ENCODE data around the gene ARPC4. TPM values are rescaled to one million over a fixed set of nuclear protein-coding genes. Genes with fewer than 3 reads are reported as not detected.
"Not testable (repeated sequence)": the region's sequence is repeated elsewhere in the genome, so short reads cannot be mapped to it uniquely, and the experiment has no call there.

The ARPC4 gene
- total RNA-seq, 2 donors from 2014 or later: 323 to 381 TPM

GRCh38 chr3:9846231-9846630 lies 53.3 kb downstream of the ARPC4 start:
- no peak for ATAC-seq
- peak overlapping the region in 1 of 2 donors; percentile 58 for H3K27ac Mint-ChIP-seq
- peaks cover 5% of the 10 kb centered on the region for H3K36me3 Mint-ChIP-seq
- no peaks in the 10 kb centered on the region for H3K9me3 Mint-ChIP-seq
- no peak for DNase-seq (ENCODE audit: low spot score)
- peaks cover 9 to 23% of the 10 kb centered on the region in 2 donors for H3K4me1 Mint-ChIP-seq (ENCODE audit: low read depth in 2 of 2)
- no peaks in the 10 kb centered on the region for H3K27me3 Mint-ChIP-seq
- no peak overlapping the region for H3K4me3 Mint-ChIP-seq

GRCh38 chr3:9846931-9847488 lies 54.1 kb downstream of the ARPC4 start:
- Mint-ChIP-seq H3K4me3 (no peak overlapping the region), H3K9me3 (no peaks in the 10 kb centered on the region), H3K36me3 (peaks cover 5% of the 10 kb centered on the region), H3K27ac (no peak overlapping the region), H3K27me3 (no peaks in the 10 kb centered on the region), H3K4me1 (ENCODE audit: low read depth in 2 of 2) (peaks cover 6 to 20% of the 10 kb centered on the region in 2 donors)
- no peak for ATAC-seq
- DNase-seq (ENCODE audit: low spot score): no peak

GRCh38 chr3:9847870-9848269 lies 55.0 kb downstream of the ARPC4 start:
- H3K4me3 Mint-ChIP-seq; ATAC-seq; H3K36me3 Mint-ChIP-seq; H3K27ac Mint-ChIP-seq; DNase-seq (ENCODE audit: low spot score); H3K9me3 Mint-ChIP-seq; H3K27me3 Mint-ChIP-seq: not testable (repeated sequence)
- H3K4me1 Mint-ChIP-seq (ENCODE audit: low read depth in 2 of 2): peaks cover 0 to 13% of the 10 kb centered on the region in 2 donors

GRCh38 chr3:9848860-9849259 lies 56.0 kb downstream of the ARPC4 start:
- peaks cover 5 to 13% of the 10 kb centered on the region in 2 donors for H3K4me1 Mint-ChIP-seq (ENCODE audit: low read depth in 2 of 2)
- not testable (repeated sequence) for H3K4me3 Mint-ChIP-seq; ATAC-seq; H3K9me3 Mint-ChIP-seq; H3K36me3 Mint-ChIP-seq; H3K27me3 Mint-ChIP-seq; DNase-seq (ENCODE audit: low spot score)
- peak overlapping the region in 1 of 2 donors; percentile 19 for H3K27ac Mint-ChIP-seq

- H3K4me3 Mint-ChIP-seq; H3K9me3 Mint-ChIP-seq; DNase-seq (ENCODE audit: low spot score); H3K27me3 Mint-ChIP-seq; ATAC-seq; H3K27ac Mint-ChIP-seq; H3K36me3 Mint-ChIP-seq: not testable (repeated sequence)
- peaks cover 11 to 14% of the 10 kb centered on the region in 2 donors for H3K4me1 Mint-ChIP-seq (ENCODE audit: low read depth in 2 of 2)
Observed at GRCh38 chr3:9851383-9851782, 58.5 kb downstream of the ARPC4 start.

- not testable (repeated sequence) for ATAC-seq; DNase-seq (ENCODE audit: low spot score); H3K27ac Mint-ChIP-seq; H3K9me3 Mint-ChIP-seq; H3K4me3 Mint-ChIP-seq; H3K36me3 Mint-ChIP-seq; H3K27me3 Mint-ChIP-seq
- H3K4me1 Mint-ChIP-seq (ENCODE audit: low read depth in 2 of 2): peaks cover 11 to 19% of the 10 kb centered on the region in 2 donors
Observed at GRCh38 chr3:9851926-9852325, 59.0 kb downstream of the ARPC4 start.

GRCh38 chr3:9852528-9852927 lies 59.6 kb downstream of the ARPC4 start:
- ATAC-seq: no peak

GRCh38 chr3:9854291-9854940 lies 61.5 kb downstream of the ARPC4 start:
- peaks cover 20 to 32% of the 10 kb centered on the region in 2 donors for H3K4me1 Mint-ChIP-seq (ENCODE audit: low read depth in 2 of 2)
- H3K36me3 Mint-ChIP-seq; H3K4me3 Mint-ChIP-seq; H3K27me3 Mint-ChIP-seq; DNase-seq (ENCODE audit: low spot score); ATAC-seq; H3K9me3 Mint-ChIP-seq: not testable (repeated sequence)
- H3K27ac Mint-ChIP-seq: peak overlapping the region in 1 of 2 donors; percentile 37

More at GRCh38 chr3:9852528-9852927, 59.6 kb downstream of the ARPC4 start:
- Mint-ChIP-seq H3K27ac (no peak overlapping the region), H3K36me3 (no peaks in the 10 kb centered on the region), H3K4me3 (no peak overlapping the region), H3K9me3 (no peaks in the 10 kb centered on the region), H3K27me3 (no peaks in the 10 kb centered on the region), H3K4me1 (ENCODE audit: low read depth in 2 of 2) (peaks cover 11 to 21% of the 10 kb centered on the region in 2 donors)
- no peak for DNase-seq (ENCODE audit: low spot score)

- H3K4me1 Mint-ChIP-seq (ENCODE audit: low read depth in 2 of 2): peaks cover 20 to 37% of the 10 kb centered on the region in 2 donors
- ATAC-seq (no peak), DNase-seq (ENCODE audit: low spot score) (no peak)
- no peaks in the 10 kb centered on the region for H3K27me3 Mint-ChIP-seq
- no peaks in the 10 kb centered on the region for H3K36me3 Mint-ChIP-seq
- peak overlapping the region in 1 of 2 donors; percentile 70 for H3K27ac Mint-ChIP-seq
- no peaks in the 10 kb centered on the region for H3K9me3 Mint-ChIP-seq
- no peak overlapping the region for H3K4me3 Mint-ChIP-seq
Observed at GRCh38 chr3:9855594-9855993, 62.7 kb downstream of the ARPC4 start.

Other genes with a start within 250 kb of the ARPC4 start
- gene LHFPL4, start 239.3 kb upstream of the ARPC4 start, total RNA-seq: not detected
- gene MTMR14, start 143.6 kb upstream of the ARPC4 start, total RNA-seq: 10 to 100 TPM; 57.3 to 62.4 TPM
- gene CPNE9, start 89.2 kb upstream of the ARPC4 start, total RNA-seq: under 1 TPM in 1 of 2 donors, not detected in 1; 0.29 TPM
- 10 to 100 TPM; 51.9 to 62.3 TPM for gene BRPF1, start 61.3 kb upstream of the ARPC4 start, total RNA-seq
- 10 to 100 TPM; 35.9 to 42.5 TPM for gene OGG1, start 43.1 kb upstream of the ARPC4 start, total RNA-seq
- gene CAMK1, start 23.1 kb upstream of the ARPC4 start, total RNA-seq: 10 to 100 TPM; 19.8 to 24.4 TPM
- 10 to 100 TPM; 58.3 to 65.6 TPM for gene TADA3, start 609 bp upstream of the ARPC4 start, total RNA-seq
- gene TTLL3, start 17.2 kb downstream of the ARPC4 start, total RNA-seq: 10 to 100 TPM; 50.0 to 91.3 TPM
- gene RPUSD3, start 50.9 kb downstream of the ARPC4 start, total RNA-seq: 10 to 100 TPM; 43.1 to 71.2 TPM
- not detected for gene CIDEC, start 87.2 kb downstream of the ARPC4 start, total RNA-seq
- gene JAGN1, start 97.5 kb downstream of the ARPC4 start, total RNA-seq: 10 to 100 TPM; 31.8 to 42.8 TPM
- gene IL17RE, start 109.8 kb downstream of the ARPC4 start, total RNA-seq: 1 to 10 TPM in 1 of 2 donors, under 1 TPM in 1; 0.48 to 1.9 TPM
- gene IL17RC, start 124.0 kb downstream of the ARPC4 start, total RNA-seq: under 1 TPM; 0.57 to 0.92 TPM
- gene CRELD1, start 140.8 kb downstream of the ARPC4 start, total RNA-seq: 10 to 100 TPM; 22.8 to 29.7 TPM
- 10 to 100 TPM; 13.4 to 13.7 TPM for gene PRRT3, start 159.3 kb downstream of the ARPC4 start, total RNA-seq
- gene EMC3, start 193.8 kb downstream of the ARPC4 start, total RNA-seq: 10 to 100 TPM; 62.5 to 65.8 TPM
- 100 to 1,000 TPM in 1 of 2 donors, 10 to 100 TPM in 1; 35.0 to 110 TPM for gene FANCD2, start 233.4 kb downstream of the ARPC4 start, total RNA-seq

Data from natural killer cell treated with Interleukin-12 subunit alpha and Interleukin-12 subunit beta and Interleukin-15 and Interleukin-18, amount 100 ng/mL, for 72 hours (primary cell).